Prostate gland (tissue), 2 donors: ENCODE results near the gene EDARADD. TPM values are rescaled to one million over a fixed set of nuclear protein-coding genes. Genes with fewer than 3 reads are reported as not detected.

ENCODE experiments used
- DNase-seq: peaks from one replicate; pipeline ENCODE4 v3.0.0-alpha.2; 2019; ENCODE audit warnings: low spot score
- H3K27ac ChIP-seq, 2 donors: fragments of 200-600 bp; sonication (generic); 2 replicates each; pipeline ENCODE4 v1.5.1; 2017 to 2019
- H3K27me3 ChIP-seq: fragments of 200-600 bp; sonication (generic); replicated peaks from 2 replicates; pipeline ENCODE4 v1.5.1; 2019; ENCODE audit not compliant: insufficient read depth
- H3K36me3 ChIP-seq, 2 donors: fragments of 200-600 bp; sonication (generic); 1 replicate in 1 of 2; 2 replicates in 1 of 2; pipeline versions ENCODE4 v1.5.1 to v1.8.1; 2017 to 2019
- H3K4me1 ChIP-seq: fragments of 200-600 bp; sonication (generic); replicated peaks from 2 replicates; pipeline ENCODE4 v1.5.1; 2019
- H3K4me3 ChIP-seq, 2 donors: fragments of 200-600 bp; sonication (generic); 2 replicates each; pipeline ENCODE4 v1.5.1; 2017 to 2019
- H3K9me3 ChIP-seq: fragments of 200-600 bp; sonication (generic); 2 replicates; pipeline ENCODE4 v1.5.1; 2017
- CTCF ChIP-seq, 4 experiments: fragments of 200-600 bp in 2 of 4; fragments of 450-650 bp in 2 of 4; sonication (generic) in 2 of 4; IDR thresholded peaks; 1 replicate in 3 of 4; 2 replicates in 1 of 4; pipeline ENCODE4 v1.5.1; 2016 to 2019; ENCODE audit warnings: antibody characterized with exemption in 4 of 4, mild to moderate bottlenecking in 2 of 4, moderate library complexity in 2 of 4
- POLR2A ChIP-seq: fragments of 450-650 bp; IDR thresholded peaks from one replicate; pipeline ENCODE4 v1.6.1; 2016; ENCODE audit warnings: antibody characterized with exemption, mild to moderate bottlenecking
- POLR2AphosphoS5 ChIP-seq: sonication (generic); formaldehyde crosslinking; IDR thresholded peaks from one replicate; pipeline ENCODE4 v1.6.1; 2017; ENCODE audit warnings: antibody characterized with exemption
- WGBS: methylation state at CpG from one replicate; pipeline ENCODE4 v1.1.5; 2018; 5-methylcytosine and 5-hydroxymethylcytosine counted together
- intact Hi-C: fragments of 100-400 bp; cut with DNase I; formaldehyde crosslinking; loops from one replicate; pipeline ENCODE4 v1.14.2; 2022
- total RNA-seq, 2 donors: library from RNA; depleted of rRNA; stranded (reverse); fragments of >200 nt; gene quantifications; one replicate each; pipeline ENCODE4 v1.1.0, GENCODE V29; 2016

EDARADD gene
- total RNA-seq, 2 donors from 2014 or later = 4.9 to 12.8 TPM

- H3K9me3 ChIP-seq = no peaks in the 10 kb centered on the region
- TF ChIP-seq POLR2AphosphoS5 (no peak), CTCF (IDR thresholded peaks at IDR 0.05) (no peak), POLR2A (no peak)
- intact Hi-C loops = no loop called here
- no peak for DNase-seq
- H3K4me1 ChIP-seq = no peaks in the 10 kb centered on the region
- H3K36me3 ChIP-seq = no peaks in the 10 kb centered on the region
- H3K27me3 ChIP-seq = no peaks in the 10 kb centered on the region
- no peak overlapping the region for H3K4me3 ChIP-seq
- H3K27ac ChIP-seq = no peak overlapping the region
- 95% methylated on average over 3 of the region's 3 CpGs for WGBS
These were observed 32.1 kb downstream of the EDARADD start for GRCh38 chr1:236426215-236426614.

- intact Hi-C loops = no loop called here
- TF ChIP-seq CTCF (IDR thresholded peaks at IDR 0.05) = no peak
- TF ChIP-seq POLR2A = no peak
- TF ChIP-seq POLR2AphosphoS5 = no peak
- Histone ChIP-seq H3K4me1 (no peaks in the 10 kb centered on the region), H3K36me3 (no peaks in the 10 kb centered on the region), H3K4me3 (no peak overlapping the region), H3K9me3 (no peaks in the 10 kb centered on the region), H3K27ac (no peak overlapping the region), H3K27me3 (no peaks in the 10 kb centered on the region)
- DNase-seq = no peak
These were observed 35.7 kb downstream of the EDARADD start for GRCh38 chr1:236429715-236430274.

DNA sequence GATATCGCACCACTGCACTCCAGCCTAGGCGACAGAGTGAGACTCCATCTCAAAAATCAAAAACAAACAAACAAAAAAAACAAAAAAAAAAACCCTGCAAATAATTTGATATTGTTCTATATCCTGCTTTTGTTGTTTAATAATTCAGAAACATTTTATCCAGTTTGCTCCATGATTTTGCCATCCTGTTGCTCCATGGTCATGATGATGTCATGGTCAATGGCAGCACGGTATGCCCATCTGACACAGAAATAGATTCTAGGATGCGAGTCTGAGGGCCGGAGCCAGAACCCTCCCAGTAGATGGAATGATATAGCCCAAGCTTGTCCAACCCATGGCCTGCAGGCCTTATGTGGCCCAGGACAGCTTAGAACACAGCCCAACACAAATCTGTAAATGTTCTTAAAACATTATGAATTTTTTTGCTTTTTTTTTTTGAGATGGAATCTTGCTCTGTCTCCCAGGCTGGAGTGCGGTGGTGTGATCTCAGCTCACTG is 39.8 kb downstream of the EDARADD start:
- intact Hi-C loops = no loop called here
- DNase-seq = no peak
- no peak for TF ChIP-seq CTCF (IDR thresholded peaks at IDR 0.05)
- no peak for TF ChIP-seq POLR2A
- no peak for TF ChIP-seq POLR2AphosphoS5
- H3K4me1 ChIP-seq = no peaks in the 10 kb centered on the region
- H3K27ac ChIP-seq = no peak overlapping the region
- H3K9me3 ChIP-seq = no peaks in the 10 kb centered on the region
- 97% methylated on average over 6 of the region's 6 CpGs for WGBS
- no peaks in the 10 kb centered on the region for H3K27me3 ChIP-seq
- no peaks in the 10 kb centered on the region for H3K36me3 ChIP-seq
- H3K4me3 ChIP-seq = no peak overlapping the region

DNA sequence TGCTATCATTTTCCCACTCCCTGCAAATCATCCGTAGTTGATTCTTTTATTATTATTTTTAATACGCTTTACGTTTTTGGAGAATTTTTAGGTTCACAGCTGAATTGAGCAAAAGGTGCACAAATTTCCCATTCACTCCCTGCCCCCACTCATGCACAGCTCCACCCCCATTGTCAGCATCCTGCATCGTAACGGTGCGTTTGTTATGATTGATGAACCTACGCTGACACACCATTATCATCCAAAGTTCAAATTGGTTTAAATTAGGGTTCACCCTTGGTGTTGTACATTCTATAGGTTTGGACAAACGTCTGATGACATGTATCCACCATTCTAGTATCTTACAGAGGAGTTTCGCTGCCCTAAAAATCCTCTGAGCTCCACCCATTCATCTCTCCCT is 44.5 kb downstream of the EDARADD start:
- WGBS = 95% methylated on average over 9 of the region's 9 CpGs
- H3K27me3 ChIP-seq = no peaks in the 10 kb centered on the region
- no peak for TF ChIP-seq CTCF (IDR thresholded peaks at IDR 0.05)
- no peak for TF ChIP-seq POLR2AphosphoS5
- TF ChIP-seq POLR2A = no peak

DNA sequence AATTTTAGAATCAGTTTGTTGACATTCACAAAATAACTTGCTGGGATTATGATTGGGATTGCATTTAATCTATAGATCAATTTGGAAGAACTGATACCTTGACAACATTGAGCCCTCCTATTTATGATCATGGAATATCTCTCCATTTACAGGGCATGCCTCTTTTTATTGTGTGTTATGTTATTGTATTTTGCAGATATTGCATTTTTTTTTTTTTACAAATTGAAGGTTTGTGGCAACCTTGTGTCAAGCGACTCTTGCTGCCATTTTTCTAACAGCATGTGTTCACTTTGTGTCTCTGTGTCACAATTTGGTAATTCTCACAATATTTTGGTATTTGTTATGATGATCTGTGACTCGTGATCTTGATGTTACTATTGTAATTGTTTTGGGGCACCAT is 46.3 kb downstream of the EDARADD start:
- no peak overlapping the region for H3K4me3 ChIP-seq
- no peaks in the 10 kb centered on the region for H3K27me3 ChIP-seq
- H3K27ac ChIP-seq = no peak overlapping the region
- DNase-seq = no peak
- H3K4me1 ChIP-seq = no peaks in the 10 kb centered on the region
- intact Hi-C loops = no loop called here
- no peaks in the 10 kb centered on the region for H3K36me3 ChIP-seq
- no peaks in the 10 kb centered on the region for H3K9me3 ChIP-seq
- TF ChIP-seq POLR2AphosphoS5 = no peak
- TF ChIP-seq POLR2A = no peak
- no peak for TF ChIP-seq CTCF (IDR thresholded peaks at IDR 0.05)
- 88% methylated on average over 2 of the region's 2 CpGs for WGBS

More for the DNA sequence above, 44.5 kb downstream of the EDARADD start:
- Histone ChIP-seq H3K9me3 (no peaks in the 10 kb centered on the region), H3K36me3 (no peaks in the 10 kb centered on the region), H3K4me3 (no peak overlapping the region), H3K4me1 (no peaks in the 10 kb centered on the region), H3K27ac (no peak overlapping the region)
- intact Hi-C loops = no loop called here
- no peak for DNase-seq
